SK-N-SH treated with all-trans-retinoic acid at 6 μM for 48 hours (cell line): ENCODE data around the gene TPST2.

Source experiments
- ATAC-seq: fragments of 200-7000 bp; cut with Tn5 transposase; 3 replicates; pipeline ENCODE4 v1.9.1; 2020; ENCODE audit warnings: mild to moderate bottlenecking, moderate library complexity
- ARNTL ChIP-seq: fragments of 450-650 bp; formaldehyde crosslinking; IDR thresholded peaks from 2 replicates; pipeline ENCODE4 v1.5.0; 2020; ENCODE audit warnings: low read depth, mild to moderate bottlenecking, moderate library complexity, borderline replicate concordance
- BACH2 ChIP-seq: fragments of 250-450 bp; sonication (Bioruptor Pico); IDR thresholded peaks from 2 replicates; pipeline ENCODE4 v1.9.0; 2021; ENCODE audit warnings: mild to moderate bottlenecking, borderline replicate concordance
- CSDC2 ChIP-seq: fragments of 250-450 bp; sonication (Bioruptor Pico); IDR thresholded peaks from 2 replicates; pipeline ENCODE4 v1.5.0; 2020; ENCODE audit warnings: mild to moderate bottlenecking, moderate library complexity
- ESRRG ChIP-seq: fragments of 250-450 bp; sonication (Bioruptor Pico); IDR thresholded peaks from 2 replicates; pipeline ENCODE4 v1.6.1; 2021; ENCODE audit warnings: mild to moderate bottlenecking
- GLIS3 ChIP-seq: fragments of 250-450 bp; sonication (Bioruptor Pico); IDR thresholded peaks from 2 replicates; pipeline ENCODE4 v1.5.0; 2020; ENCODE audit warnings: mild to moderate bottlenecking, moderate library complexity
- ISL1 ChIP-seq: fragments of 250-450 bp; sonication (Bioruptor Pico); IDR thresholded peaks from 2 replicates; pipeline ENCODE4 v2.1.2; 2022; ENCODE audit warnings: mild to moderate bottlenecking, moderate library complexity
- OSR1 ChIP-seq: fragments of 250-450 bp; sonication (Bioruptor Pico); IDR thresholded peaks from 2 replicates; pipeline ENCODE4 v1.8.0; 2022; ENCODE audit warnings: moderate library complexity, mild to moderate bottlenecking, inconsistent platforms
- PATZ1 ChIP-seq: fragments of 250-450 bp; sonication (Bioruptor Pico); IDR thresholded peaks from 2 replicates; pipeline ENCODE4 v1.8.0; 2020; ENCODE audit warnings: mild to moderate bottlenecking, moderate library complexity, borderline replicate concordance
- POU6F1 ChIP-seq: fragments of 250-450 bp; sonication (Bioruptor Pico); IDR thresholded peaks from 2 replicates; pipeline ENCODE4 v1.8.0; 2021; ENCODE audit warnings: low read depth, mild to moderate bottlenecking, moderate library complexity, borderline replicate concordance
- PPARA ChIP-seq: fragments of 250-450 bp; sonication (Bioruptor Pico); IDR thresholded peaks from 2 replicates; pipeline ENCODE4 v1.5.0; 2020; ENCODE audit warnings: mild to moderate bottlenecking, borderline replicate concordance
- RARB ChIP-seq: fragments of 250-450 bp; sonication (Bioruptor Pico); IDR thresholded peaks from 2 replicates; pipeline ENCODE4 v1.8.0; 2021; ENCODE audit warnings: mild to moderate bottlenecking, moderate library complexity
- SNAI2 ChIP-seq: fragments of 250-450 bp; sonication (Bioruptor Pico); IDR thresholded peaks from 2 replicates; pipeline ENCODE4 v1.5.0; 2020; ENCODE audit warnings: mild to moderate bottlenecking, moderate library complexity
- TCF4 ChIP-seq: fragments of 250-450 bp; sonication (Bioruptor Pico); IDR thresholded peaks from 2 replicates; pipeline ENCODE4 v1.8.0; 2021; ENCODE audit warnings: mild to moderate bottlenecking, moderate library complexity, borderline replicate concordance
- TOX ChIP-seq: fragments of 250-450 bp; sonication (Bioruptor Pico); IDR thresholded peaks from 2 replicates; pipeline ENCODE4 v1.8.0; 2021; ENCODE audit warnings: mild to moderate bottlenecking, moderate library complexity, borderline replicate concordance
- ZC3H10 ChIP-seq: fragments of 250-450 bp; sonication (Bioruptor Pico); IDR thresholded peaks from 2 replicates; pipeline ENCODE4 v1.5.1; 2021; ENCODE audit warnings: mild to moderate bottlenecking, moderate library complexity
- ZFP3 ChIP-seq: fragments of 250-450 bp; sonication (Bioruptor Pico); IDR thresholded peaks from 2 replicates; pipeline ENCODE4 v1.5.0; 2020; ENCODE audit warnings: mild to moderate bottlenecking, moderate library complexity
- ZFP30 ChIP-seq: fragments of 450-650 bp; formaldehyde crosslinking; IDR thresholded peaks from 2 replicates; pipeline ENCODE4 v1.5.0; 2022; ENCODE audit warnings: mild to moderate bottlenecking, moderate library complexity
- ZNF565 ChIP-seq: fragments of 450-650 bp; formaldehyde crosslinking; conservative IDR thresholded peaks from 2 replicates; pipeline ENCODE4 v1.5.0; 2020; ENCODE audit warnings: low read depth, mild to moderate bottlenecking, moderate library complexity
- ZNF70 ChIP-seq: fragments of 450-650 bp; formaldehyde crosslinking; IDR thresholded peaks from 2 replicates; pipeline ENCODE4 v1.5.0; 2020; ENCODE audit warnings: mild to moderate bottlenecking, moderate library complexity
- TF ChIP-seq, protein P1 (sequence below): fragments of 250-450 bp; sonication (Bioruptor Pico); IDR thresholded peaks from 2 replicates; pipeline ENCODE4 v1.5.1; 2020; ENCODE audit warnings: low read depth, mild to moderate bottlenecking, moderate library complexity
- TF ChIP-seq, protein P2 (sequence below): fragments of 250-450 bp; sonication (Bioruptor Pico); IDR thresholded peaks from 2 replicates; pipeline ENCODE4 v1.5.0; 2020; ENCODE audit warnings: mild to moderate bottlenecking, moderate library complexity

The TPST2 gene

DNA sequence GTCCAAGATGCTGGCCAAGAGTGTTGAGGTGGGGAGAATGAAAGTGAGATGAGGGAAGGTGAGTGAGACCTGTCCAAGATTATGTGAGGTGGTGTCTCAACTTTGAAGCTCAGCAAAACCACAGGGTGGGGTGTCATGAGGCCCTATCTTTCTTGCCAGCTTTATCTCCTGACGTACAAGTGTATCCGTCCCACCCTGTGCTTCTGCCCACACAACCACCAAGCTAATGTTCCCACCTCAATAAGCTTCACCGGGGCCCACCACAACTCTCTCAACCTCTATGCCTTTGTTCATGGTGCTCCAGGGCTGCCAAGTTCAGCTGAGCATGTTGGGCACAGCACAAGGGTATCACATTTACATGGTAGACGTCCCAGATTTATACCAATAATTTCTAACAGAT lies 7.1 kb upstream of the TPST2 start:
- TF ChIP-seq TOX (CRISPR knock-in tag): no peak
- TF ChIP-seq, all 23 proteins: peak for 0
- ATAC-seq: no peak

GRCh38 chr22:26593763-26594162 lies 3.8 kb upstream of the TPST2 start:
- ATAC-seq: no peak
- TF ChIP-seq RARB: no peak

DNA sequence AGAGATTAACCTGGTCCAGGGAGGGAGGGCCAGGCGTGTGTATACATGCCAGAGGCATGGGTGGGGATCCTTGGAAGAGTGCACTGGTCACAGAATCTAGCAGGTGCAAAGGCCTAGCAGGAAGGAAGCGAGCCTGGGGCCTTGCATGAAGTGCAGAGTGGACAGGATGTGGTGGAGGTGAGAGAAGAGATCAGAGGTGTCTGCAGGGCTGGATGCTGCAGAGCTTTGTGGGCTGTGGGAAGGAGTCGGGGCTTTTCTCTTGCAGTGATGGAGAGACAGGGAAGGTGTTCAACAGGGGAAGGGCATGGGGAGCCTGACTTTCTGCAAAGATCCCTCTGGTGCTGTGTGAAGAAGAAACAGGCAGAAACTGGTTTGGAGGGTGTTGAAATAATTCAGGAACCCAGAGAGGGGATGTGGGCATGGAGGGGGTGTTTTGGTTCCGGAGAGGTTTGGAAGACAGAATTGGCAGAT lies 2.5 kb upstream of the TPST2 start:
- no peak for ATAC-seq
- TF ChIP-seq TCF4 (no peak), PPARA (no peak), ISL1 (CRISPR knock-in tag) (no peak), ZNF565 (CRISPR knock-in tag) (no peak), POU6F1 (no peak), SNAI2 (CRISPR knock-in tag) (no peak), PATZ1 (no peak), ZFP3 (CRISPR knock-in tag) (no peak), RARB (no peak), ESRRG (CRISPR knock-in tag) (no peak), TOX (CRISPR knock-in tag) (no peak), CSDC2 (no peak), ZC3H10 (CRISPR knock-in tag) (no peak), OSR1 (CRISPR knock-in tag) (no peak), BACH2 (CRISPR knock-in tag) (no peak)
- TF ChIP-seq, protein P1, sequence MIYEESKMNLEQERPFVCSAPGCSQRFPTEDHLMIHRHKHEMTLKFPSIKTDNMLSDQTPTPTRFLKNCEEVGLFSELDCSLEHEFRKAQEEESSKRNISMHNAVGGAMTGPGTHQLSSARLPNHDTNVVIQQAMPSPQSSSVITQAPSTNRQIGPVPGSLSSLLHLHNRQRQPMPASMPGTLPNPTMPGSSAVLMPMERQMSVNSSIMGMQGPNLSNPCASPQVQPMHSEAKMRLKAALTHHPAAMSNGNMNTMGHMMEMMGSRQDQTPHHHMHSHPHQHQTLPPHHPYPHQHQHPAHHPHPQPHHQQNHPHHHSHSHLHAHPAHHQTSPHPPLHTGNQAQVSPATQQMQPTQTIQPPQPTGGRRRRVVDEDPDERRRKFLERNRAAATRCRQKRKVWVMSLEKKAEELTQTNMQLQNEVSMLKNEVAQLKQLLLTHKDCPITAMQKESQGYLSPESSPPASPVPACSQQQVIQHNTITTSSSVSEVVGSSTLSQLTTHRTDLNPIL (CRISPR knock-in tag): no peak
- TF ChIP-seq, all 23 proteins: peak for 0

DNA sequence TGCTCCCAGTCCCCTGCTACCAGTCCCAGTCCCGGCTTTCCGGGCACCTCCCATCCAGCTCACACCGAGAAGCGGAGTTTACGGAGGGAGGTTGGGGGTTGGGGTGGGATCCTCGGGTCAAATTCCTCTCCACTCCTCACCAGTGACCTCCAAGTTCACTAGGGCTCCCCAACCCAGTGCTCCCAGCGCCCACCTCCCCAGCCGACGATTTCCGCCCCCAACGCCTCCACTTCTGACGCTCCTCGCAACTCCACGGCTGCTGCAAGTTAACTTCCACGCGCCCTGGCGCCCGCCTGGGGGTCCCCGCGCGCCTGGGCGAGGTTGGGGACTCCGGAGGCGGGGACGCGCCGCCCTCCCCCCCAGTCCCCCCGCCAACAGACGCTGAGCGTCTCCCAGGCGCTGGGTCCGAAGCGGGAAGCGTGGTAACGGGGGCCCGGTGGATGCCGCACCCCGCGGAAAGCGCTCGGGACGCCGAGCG lies 526 bp downstream of the TPST2 start:
- TF ChIP-seq CSDC2: no peak
- no peak for TF ChIP-seq ZNF70 (CRISPR knock-in tag)
- TF ChIP-seq TCF4: no peak
- no peak for TF ChIP-seq SNAI2 (CRISPR knock-in tag)
- no peak for TF ChIP-seq GLIS3 (CRISPR knock-in tag)
- TF ChIP-seq, protein P1 (CRISPR knock-in tag): no peak
- TF ChIP-seq ZFP3 (CRISPR knock-in tag): no peak
- TF ChIP-seq POU6F1: no peak
- no peak for TF ChIP-seq PATZ1
- no peak for TF ChIP-seq ZNF565 (CRISPR knock-in tag)
- no peak for TF ChIP-seq ARNTL
- TF ChIP-seq ESRRG (CRISPR knock-in tag): no peak
- no peak for TF ChIP-seq BACH2 (CRISPR knock-in tag)
- TF ChIP-seq ZC3H10 (CRISPR knock-in tag): no peak
- TF ChIP-seq OSR1 (CRISPR knock-in tag): no peak
- TF ChIP-seq ZFP30 (CRISPR knock-in tag): no peak
- no peak for TF ChIP-seq PPARA
- no peak for TF ChIP-seq RARB
- TF ChIP-seq TOX (CRISPR knock-in tag): no peak
- TF ChIP-seq, protein P2, sequence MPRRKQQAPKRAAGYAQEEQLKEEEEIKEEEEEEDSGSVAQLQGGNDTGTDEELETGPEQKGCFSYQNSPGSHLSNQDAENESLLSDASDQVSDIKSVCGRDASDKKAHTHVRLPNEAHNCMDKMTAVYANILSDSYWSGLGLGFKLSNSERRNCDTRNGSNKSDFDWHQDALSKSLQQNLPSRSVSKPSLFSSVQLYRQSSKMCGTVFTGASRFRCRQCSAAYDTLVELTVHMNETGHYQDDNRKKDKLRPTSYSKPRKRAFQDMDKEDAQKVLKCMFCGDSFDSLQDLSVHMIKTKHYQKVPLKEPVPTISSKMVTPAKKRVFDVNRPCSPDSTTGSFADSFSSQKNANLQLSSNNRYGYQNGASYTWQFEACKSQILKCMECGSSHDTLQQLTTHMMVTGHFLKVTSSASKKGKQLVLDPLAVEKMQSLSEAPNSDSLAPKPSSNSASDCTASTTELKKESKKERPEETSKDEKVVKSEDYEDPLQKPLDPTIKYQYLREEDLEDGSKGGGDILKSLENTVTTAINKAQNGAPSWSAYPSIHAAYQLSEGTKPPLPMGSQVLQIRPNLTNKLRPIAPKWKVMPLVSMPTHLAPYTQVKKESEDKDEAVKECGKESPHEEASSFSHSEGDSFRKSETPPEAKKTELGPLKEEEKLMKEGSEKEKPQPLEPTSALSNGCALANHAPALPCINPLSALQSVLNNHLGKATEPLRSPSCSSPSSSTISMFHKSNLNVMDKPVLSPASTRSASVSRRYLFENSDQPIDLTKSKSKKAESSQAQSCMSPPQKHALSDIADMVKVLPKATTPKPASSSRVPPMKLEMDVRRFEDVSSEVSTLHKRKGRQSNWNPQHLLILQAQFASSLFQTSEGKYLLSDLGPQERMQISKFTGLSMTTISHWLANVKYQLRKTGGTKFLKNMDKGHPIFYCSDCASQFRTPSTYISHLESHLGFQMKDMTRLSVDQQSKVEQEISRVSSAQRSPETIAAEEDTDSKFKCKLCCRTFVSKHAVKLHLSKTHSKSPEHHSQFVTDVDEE: no peak
- TF ChIP-seq, all 23 proteins: peak for 0
- ATAC-seq: peak; percentile 21; the same call in 2 of the 3 replicates
